ENCODE data around the gene INTS1.

INTS1 gene

DNA sequence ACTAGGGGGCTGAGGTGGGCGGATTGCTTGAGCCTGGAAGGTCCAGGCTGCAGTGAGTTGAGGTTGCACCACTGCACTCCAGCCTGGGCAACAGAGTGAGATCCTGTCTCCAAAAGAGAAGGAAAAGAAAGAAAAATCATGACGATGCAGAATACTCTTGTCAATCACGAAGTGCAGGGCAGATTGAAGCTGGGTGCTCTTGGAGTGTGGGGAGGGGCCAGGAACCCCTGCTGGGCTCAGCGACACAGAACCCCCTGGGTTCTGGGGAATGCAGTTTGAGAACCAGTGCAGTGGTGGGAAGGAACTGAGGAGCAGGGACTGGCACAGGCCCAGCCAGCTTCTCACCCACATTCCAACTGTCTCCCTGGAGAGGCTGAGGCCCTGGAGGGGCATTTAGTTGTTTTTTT, 10.8 kb upstream of the INTS1 start:
- no peak for TF ChIP-seq ZFX (IDR thresholded peaks at IDR 0.05)
- no peak overlapping the region for H3K27ac ChIP-seq

DNA sequence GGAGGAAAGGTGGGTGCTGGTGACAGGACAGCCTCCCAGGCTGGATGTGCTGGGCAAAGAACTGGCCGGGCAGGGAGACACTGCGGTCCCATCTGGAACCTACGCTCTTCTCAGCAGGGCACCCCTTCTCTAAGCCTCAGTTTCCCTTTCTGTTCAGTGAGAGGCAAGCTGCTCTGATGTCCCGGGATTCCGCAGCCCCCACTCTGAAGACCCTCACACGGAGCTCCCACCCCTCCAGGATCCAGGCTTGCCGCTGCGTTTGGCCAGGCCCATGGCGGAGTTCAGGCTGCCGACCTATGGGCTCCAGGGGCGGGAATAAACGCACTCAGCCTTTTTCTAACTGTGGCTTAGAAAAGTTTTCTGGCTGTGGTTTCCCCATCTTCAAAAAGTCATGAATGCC, 10.2 kb upstream of the INTS1 start:
- TF ChIP-seq, protein P1, sequence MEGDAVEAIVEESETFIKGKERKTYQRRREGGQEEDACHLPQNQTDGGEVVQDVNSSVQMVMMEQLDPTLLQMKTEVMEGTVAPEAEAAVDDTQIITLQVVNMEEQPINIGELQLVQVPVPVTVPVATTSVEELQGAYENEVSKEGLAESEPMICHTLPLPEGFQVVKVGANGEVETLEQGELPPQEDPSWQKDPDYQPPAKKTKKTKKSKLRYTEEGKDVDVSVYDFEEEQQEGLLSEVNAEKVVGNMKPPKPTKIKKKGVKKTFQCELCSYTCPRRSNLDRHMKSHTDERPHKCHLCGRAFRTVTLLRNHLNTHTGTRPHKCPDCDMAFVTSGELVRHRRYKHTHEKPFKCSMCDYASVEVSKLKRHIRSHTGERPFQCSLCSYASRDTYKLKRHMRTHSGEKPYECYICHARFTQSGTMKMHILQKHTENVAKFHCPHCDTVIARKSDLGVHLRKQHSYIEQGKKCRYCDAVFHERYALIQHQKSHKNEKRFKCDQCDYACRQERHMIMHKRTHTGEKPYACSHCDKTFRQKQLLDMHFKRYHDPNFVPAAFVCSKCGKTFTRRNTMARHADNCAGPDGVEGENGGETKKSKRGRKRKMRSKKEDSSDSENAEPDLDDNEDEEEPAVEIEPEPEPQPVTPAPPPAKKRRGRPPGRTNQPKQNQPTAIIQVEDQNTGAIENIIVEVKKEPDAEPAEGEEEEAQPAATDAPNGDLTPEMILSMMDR (conservative IDR thresholded peaks at IDR 0.05), result no peak
- TF ChIP-seq ZFX (IDR thresholded peaks at IDR 0.05), result no peak
- no peak overlapping the region for H3K27ac ChIP-seq

DNA sequence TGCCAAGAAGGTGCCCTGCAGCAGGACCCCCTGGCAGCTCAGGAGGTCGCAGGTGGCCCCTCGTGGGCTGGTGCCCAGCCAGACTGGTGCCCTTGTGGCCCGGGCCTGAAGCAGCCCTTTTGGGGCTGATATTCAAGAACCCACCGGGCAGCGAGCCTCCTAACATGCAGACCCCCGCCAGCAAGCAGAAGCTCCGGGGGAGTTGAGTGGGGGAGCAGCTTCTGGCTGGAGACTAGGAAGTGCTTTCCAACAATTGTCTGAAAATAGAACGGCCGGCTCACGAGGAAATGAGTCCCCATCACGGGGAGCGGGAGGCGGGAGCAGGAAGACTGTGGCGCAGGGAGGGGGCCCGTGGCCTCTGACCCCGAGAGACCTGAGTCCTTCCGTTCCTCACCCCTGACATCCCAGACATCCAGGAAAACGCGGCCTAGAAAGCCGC, 9.5 kb upstream of the INTS1 start:
- TF ChIP-seq ZFX (IDR thresholded peaks at IDR 0.05), result no peak

DNA sequence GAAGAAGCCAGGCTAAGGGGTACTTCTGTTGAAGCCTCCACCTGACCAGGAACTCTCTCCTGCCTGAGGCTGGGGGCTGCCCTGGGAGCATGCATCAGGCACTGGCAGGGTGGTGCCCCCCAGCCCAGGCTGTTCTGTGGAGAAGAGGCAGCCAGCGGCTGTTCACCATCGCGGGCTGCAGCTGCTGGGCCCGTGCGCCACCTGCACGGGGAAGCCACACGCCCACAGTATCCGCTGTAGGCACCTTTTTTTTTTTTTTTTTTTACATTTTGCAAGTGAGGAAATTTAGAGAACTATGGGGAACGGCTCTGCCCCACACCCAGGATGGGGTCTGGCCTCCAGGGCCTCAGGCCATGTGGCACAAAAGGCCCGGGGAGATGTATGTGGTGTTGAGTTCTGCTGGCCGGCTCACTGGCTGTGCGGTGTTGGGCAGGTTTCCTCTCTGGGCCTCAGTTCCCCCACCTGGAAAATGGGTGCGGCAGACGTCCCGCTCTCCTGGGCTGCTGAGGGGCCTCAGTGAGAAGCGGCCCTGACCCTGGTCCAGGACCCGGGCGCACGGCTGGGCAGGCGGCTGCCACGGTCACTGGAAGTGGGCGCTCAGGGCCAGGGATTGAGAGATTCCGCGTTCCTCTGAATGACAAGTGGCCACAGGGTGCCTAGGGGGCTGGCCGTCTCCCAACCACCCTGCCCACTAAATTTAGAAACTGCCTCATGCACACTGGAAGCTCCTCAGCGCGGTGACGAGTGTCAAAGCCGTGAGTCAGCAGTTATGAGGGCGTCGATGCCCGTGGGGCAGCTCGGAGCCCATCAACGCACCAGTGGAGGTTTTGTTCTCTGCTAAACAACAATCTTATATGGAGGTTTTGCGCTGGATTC, 8.8 kb upstream of the INTS1 start:
- TF ChIP-seq, protein P1 (conservative IDR thresholded peaks at IDR 0.05), result no peak
- no peak for TF ChIP-seq ZFX (IDR thresholded peaks at IDR 0.05)
- no peak overlapping the region for H3K27ac ChIP-seq

More for the DNA sequence above, 9.5 kb upstream of the INTS1 start:
- H3K27ac ChIP-seq, result no peak overlapping the region

DNA sequence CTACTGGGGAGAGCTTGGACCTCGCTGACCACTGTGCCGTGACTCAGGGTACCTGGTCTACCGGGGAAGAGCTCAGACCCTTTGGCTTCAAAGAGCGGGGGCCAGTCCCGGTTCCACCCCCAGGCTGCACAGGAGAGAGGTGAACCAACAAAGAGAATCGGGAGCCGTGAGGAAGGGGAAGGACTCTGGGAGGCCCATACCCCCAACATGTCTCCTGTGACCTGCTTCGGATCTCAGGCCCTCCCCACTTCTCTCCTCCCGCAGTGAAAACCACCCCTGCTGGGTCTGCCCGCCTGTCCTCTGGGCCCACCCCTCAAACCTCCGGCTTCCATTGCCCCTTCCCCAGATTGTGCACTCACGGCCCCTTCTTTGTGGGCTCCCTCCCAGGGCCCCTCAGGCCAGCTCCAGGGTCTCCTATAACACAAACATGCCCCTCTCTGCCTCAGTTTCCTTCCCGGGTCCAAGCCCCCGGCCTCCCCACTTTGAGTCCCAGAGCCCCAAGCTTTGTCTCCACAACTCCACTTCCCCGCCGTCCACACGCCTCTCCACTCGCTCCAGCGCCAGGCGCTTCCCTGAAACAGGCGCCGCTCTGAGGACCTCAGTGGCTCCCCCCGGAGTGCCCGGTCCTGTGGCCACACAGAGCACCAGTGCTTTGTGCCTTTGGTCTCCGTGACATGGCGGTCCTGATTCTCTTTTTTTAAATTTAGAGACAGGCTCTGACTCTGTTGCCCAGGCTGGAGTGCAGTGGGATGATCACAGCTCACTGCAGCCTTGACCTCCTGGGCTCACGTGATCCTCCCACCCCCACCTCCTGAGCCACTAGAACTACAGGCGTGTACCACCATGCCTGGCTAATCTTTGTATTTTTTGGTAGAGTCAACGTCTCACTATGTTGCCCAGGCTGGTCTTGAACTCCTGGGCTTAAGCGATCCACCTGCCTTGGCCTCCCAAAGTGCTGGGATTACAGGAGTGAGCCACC, 7.5 kb upstream of the INTS1 start:
- TF ChIP-seq ZFX (IDR thresholded peaks at IDR 0.05), result no peak
- TF ChIP-seq, protein P1 (conservative IDR thresholded peaks at IDR 0.05), result no peak
- no peak overlapping the region for H3K27ac ChIP-seq

DNA sequence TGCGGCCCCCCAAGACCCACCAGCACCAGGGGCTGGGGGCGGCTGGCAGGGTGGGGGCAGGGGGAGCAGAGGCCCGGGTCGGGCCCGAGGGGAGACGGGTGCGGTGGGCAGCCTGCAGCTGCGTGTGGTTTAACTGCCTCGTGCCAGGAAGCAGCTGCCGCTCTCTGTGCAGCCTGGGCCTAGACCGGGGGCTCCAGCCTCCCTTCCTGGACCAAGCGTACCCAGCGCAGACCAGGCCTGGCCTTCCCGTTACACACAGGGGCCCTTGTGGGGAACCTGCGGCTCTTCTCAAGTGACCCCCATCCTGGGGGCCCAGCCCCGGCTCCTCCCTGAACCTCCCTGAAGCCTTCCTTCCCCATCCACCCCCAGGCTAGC, 6.6 kb upstream of the INTS1 start:
- no peak overlapping the region for H3K27ac ChIP-seq
- no peak for TF ChIP-seq ZFX (IDR thresholded peaks at IDR 0.05)
- TF ChIP-seq, protein P1 (conservative IDR thresholded peaks at IDR 0.05), result no peak

DNA sequence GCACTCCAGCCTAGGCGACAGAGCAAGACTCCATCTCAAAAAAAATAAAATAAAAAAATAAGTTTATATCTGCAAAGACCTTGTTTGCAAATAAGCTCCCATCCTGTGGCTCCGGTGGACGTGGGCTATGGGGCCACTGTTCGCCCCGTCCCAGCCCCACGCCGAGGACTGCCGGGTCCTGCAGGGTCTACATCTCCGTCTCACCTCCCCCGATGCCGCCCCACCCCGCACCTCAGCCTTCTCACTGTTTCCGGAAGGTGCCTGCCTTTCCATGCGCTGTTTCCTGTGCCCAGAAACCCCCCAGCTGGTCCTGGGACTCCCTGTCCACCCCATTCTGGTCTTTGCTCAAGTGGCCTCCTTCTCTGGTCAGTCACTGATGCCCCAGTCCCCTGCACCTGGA, 5.0 kb upstream of the INTS1 start:
- H3K27ac ChIP-seq, result no peak overlapping the region
- TF ChIP-seq ZFX (IDR thresholded peaks at IDR 0.05), result no peak
- TF ChIP-seq, protein P1 (conservative IDR thresholded peaks at IDR 0.05), result no peak

DNA sequence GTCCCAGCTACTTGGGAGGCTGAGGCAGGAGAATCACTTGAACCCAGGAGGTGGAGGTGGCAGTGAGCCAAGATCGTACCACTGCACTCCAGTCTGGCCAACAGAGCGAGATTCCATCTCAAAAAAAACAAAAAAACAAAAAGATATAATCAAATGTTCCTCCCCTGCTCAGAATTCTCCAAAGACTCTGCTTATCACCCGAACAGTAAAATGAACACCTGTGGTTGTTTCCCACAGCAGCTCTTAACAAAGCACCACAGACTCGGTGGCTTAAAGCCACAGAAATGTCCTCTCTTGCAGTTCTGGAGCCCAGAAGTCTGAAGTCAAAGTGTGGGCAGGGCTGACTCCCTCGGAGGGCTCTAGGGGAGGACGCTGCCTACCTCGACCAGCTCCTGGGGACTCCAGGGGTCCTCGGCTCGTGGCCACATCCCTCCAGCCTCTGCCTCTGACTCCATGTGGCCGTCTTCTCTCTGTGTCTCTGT, 4.1 kb upstream of the INTS1 start:
- H3K27ac ChIP-seq, result no peak overlapping the region
- no peak for TF ChIP-seq ZFX (IDR thresholded peaks at IDR 0.05)
- TF ChIP-seq, protein P1 (conservative IDR thresholded peaks at IDR 0.05), result no peak

Data from C4-2B (cell line).